Smooth muscle cell (in vitro differentiated cells): Measurements from ENCODE around the gene PMPCB. TPM values are rescaled to one million over a fixed set of nuclear protein-coding genes. Genes with fewer than 3 reads are reported as not detected.

Source experiments
- DNase-seq: peaks from one replicate; lab custom pipeline; 2025; ENCODE audit not compliant: unreplicated experiment; lab: John Stamatoyannopoulos, UW
- H2AFZ ChIP-seq: fragments of 200-600 bp; sonication (generic); 2 replicates; pipeline ENCODE4 v1.6.0; 2016; ENCODE audit warnings: antibody characterized with exemption, low read depth, mild to moderate bottlenecking
- H3F3A ChIP-seq: fragments of 200-600 bp; sonication (generic); 2 replicates; pipeline ENCODE4 v1.6.0; 2017; ENCODE audit warnings: antibody characterized with exemption, low read depth
- H3K27ac ChIP-seq: fragments of 200-600 bp; sonication (generic); 2 replicates; pipeline ENCODE4 v1.5.1; 2016; ENCODE audit warnings: low read depth, mild to moderate bottlenecking
- H3K27me3 ChIP-seq: fragments of 200-600 bp; sonication (generic); 2 replicates; pipeline ENCODE4 v1.6.1; 2016; ENCODE audit warnings: low read depth, mild to moderate bottlenecking
- H3K36me3 ChIP-seq: fragments of 200-600 bp; sonication (generic); 2 replicates; pipeline ENCODE4 v1.5.1; 2016; ENCODE audit warnings: low read depth
- H3K4me1 ChIP-seq: fragments of 200-600 bp; sonication (generic); 2 replicates; pipeline ENCODE4 v1.5.1; 2016; ENCODE audit warnings: low read depth
- H3K4me2 ChIP-seq: fragments of 200-600 bp; sonication (generic); 2 replicates; pipeline ENCODE4 v1.6.0; 2016; ENCODE audit warnings: mild to moderate bottlenecking
- H3K4me3 ChIP-seq: fragments of 200-600 bp; sonication (generic); 2 replicates; pipeline ENCODE4 v1.5.1; 2016; ENCODE audit warnings: mild to moderate bottlenecking
- H3K79me2 ChIP-seq: fragments of 200-600 bp; sonication (generic); 2 replicates; pipeline ENCODE4 v1.6.0; 2016; ENCODE audit warnings: low read depth, mild to moderate bottlenecking
- H3K9ac ChIP-seq: fragments of 200-600 bp; sonication (generic); 2 replicates; pipeline ENCODE4 v1.6.0; 2016; ENCODE audit warnings: low read depth
- H3K9me3 ChIP-seq: fragments of 200-600 bp; sonication (generic); replicated peaks from 2 replicates; pipeline ENCODE4 v1.5.1; 2016; ENCODE audit warnings: low read depth
- H4K20me1 ChIP-seq: fragments of 200-600 bp; sonication (generic); 2 replicates; pipeline ENCODE4 v1.6.0; 2016; ENCODE audit warnings: low read depth
- CTCF ChIP-seq: fragments of 200-600 bp; sonication (generic); IDR thresholded peaks from 2 replicates; pipeline ENCODE4 v1.5.1; 2017; ENCODE audit warnings: borderline replicate concordance, mild to moderate bottlenecking, antibody characterized with exemption; ENCODE audit not compliant: insufficient read depth, poor library complexity, severe bottlenecking
- WGBS: methylation state at CpG from one replicate; pipeline ENCODE4 v1.1.7; 2016; ENCODE audit warnings: low lambda C conversion rate; 5-methylcytosine and 5-hydroxymethylcytosine counted together
- polyA plus RNA-seq: library from polyadenylated mRNA; unstranded; fragments of >200 nt; fragmentation: Nextera tagmentation; extraction: Ambion mirVana; gene quantifications from 2 replicates; pipeline ENCODE4 v1.2.1, GENCODE V29; 2016
- total RNA-seq: library from RNA; depleted of rRNA; stranded (reverse); fragments of >200 nt; gene quantifications from 2 replicates; pipeline ENCODE4 v1.2.3, GENCODE V29; 2014

PMPCB gene
- total and polyA plus RNA-seq, 2 experiments from 2014 or later = 42.9 to 53.2 TPM

- 97% methylated on average over 8 of the region's 8 CpGs for WGBS
- H3K27ac ChIP-seq = no peak overlapping the region
- no peak overlapping the region for H3K9ac ChIP-seq
- H3K27me3 ChIP-seq = no peaks in the 10 kb centered on the region
- H3K4me2 ChIP-seq = no peak overlapping the region
- peaks cover 6% of the 10 kb centered on the region for H4K20me1 ChIP-seq
- no peak for TF ChIP-seq CTCF
- no peaks in the 10 kb centered on the region for H3K4me1 ChIP-seq
- peaks cover 17% of the 10 kb centered on the region for H3K36me3 ChIP-seq
- no peak overlapping the region for H3K4me3 ChIP-seq
- H2AFZ ChIP-seq = no peak overlapping the region
- DNase-seq = no peak
- no peaks in the 10 kb centered on the region for H3K9me3 ChIP-seq
- no peaks in the 10 kb centered on the region for H3F3A ChIP-seq
- H3K79me2 ChIP-seq = peaks cover 12% of the 10 kb centered on the region
These were observed 28.5 kb downstream of the PMPCB start for GRCh38 chr7:103325744-103326143.

- Histone ChIP-seq H3K4me1 (no peaks in the 10 kb centered on the region), H4K20me1 (peaks cover 10% of the 10 kb centered on the region), H3K36me3 (peaks cover 16% of the 10 kb centered on the region), H2AFZ (no peak overlapping the region), H3K9ac (no peak overlapping the region), H3K9me3 (no peaks in the 10 kb centered on the region), H3F3A (no peaks in the 10 kb centered on the region), H3K27me3 (no peaks in the 10 kb centered on the region), H3K27ac (no peak overlapping the region), H3K79me2 (peaks cover 48% of the 10 kb centered on the region), H3K4me3 (no peak overlapping the region), H3K4me2 (no peak overlapping the region)
- TF ChIP-seq CTCF = no peak
- 95% methylated on average over 2 of the region's 2 CpGs for WGBS
- no peak for DNase-seq
These were observed 39.5 kb downstream of the PMPCB start for GRCh38 chr7:103336761-103337160.

GRCh38 chr7:103338864-103339263 is 41.6 kb downstream of the PMPCB start:
- Histone ChIP-seq H3F3A (no peaks in the 10 kb centered on the region), H3K4me2 (no peak overlapping the region), H3K79me2 (peaks cover 68% of the 10 kb centered on the region), H4K20me1 (peaks cover 10% of the 10 kb centered on the region), H3K9me3 (no peaks in the 10 kb centered on the region), H3K27me3 (no peaks in the 10 kb centered on the region), H3K36me3 (peaks cover 17% of the 10 kb centered on the region), H3K4me1 (peaks cover 11% of the 10 kb centered on the region), H3K9ac (no peak overlapping the region), H2AFZ (no peak overlapping the region), H3K4me3 (no peak overlapping the region), H3K27ac (no peak overlapping the region)
- 98% methylated on average over 2 of the region's 2 CpGs for WGBS
- DNase-seq = no peak
- no peak for TF ChIP-seq CTCF

- Histone ChIP-seq H4K20me1 (peaks cover 3% of the 10 kb centered on the region), H3K27me3 (no peaks in the 10 kb centered on the region), H3K9me3 (no peaks in the 10 kb centered on the region), H3K4me3 (no peak overlapping the region), H3K27ac (no peak overlapping the region), H3K36me3 (peaks cover 17% of the 10 kb centered on the region), H3F3A (no peaks in the 10 kb centered on the region), H3K9ac (no peak overlapping the region), H2AFZ (no peak overlapping the region), H3K79me2 (peaks cover 78% of the 10 kb centered on the region), H3K4me2 (no peak overlapping the region), H3K4me1 (peaks cover 16% of the 10 kb centered on the region)
- DNase-seq = no peak
- WGBS = 76% methylated on average over 2 of the region's 2 CpGs
- TF ChIP-seq CTCF = no peak
These were observed 44.2 kb downstream of the PMPCB start for GRCh38 chr7:103341466-103341865.
